C4-2B (cell line): Measurements from ENCODE around the gene HOXD1.

ENCODE experiments used
- CTCF ChIP-seq: fragments of 450-650 bp; conservative IDR thresholded peaks from 2 replicates; pipeline ENCODE4 v1.5.1; 2017; ENCODE audit warnings: mild to moderate bottlenecking
- ZFX ChIP-seq: fragments of 450-650 bp; IDR thresholded peaks from 2 replicates; pipeline ENCODE4 v1.6.1; 2017

GRCh38 chr2:176182671-176183070 is 5.8 kb upstream of the HOXD1 start:
- no peak for TF ChIP-seq CTCF
- TF ChIP-seq ZFX = no peak
